Osteoblast (primary cell): ENCODE data around the gene PTCH2. TPM values are rescaled to one million over a fixed set of nuclear protein-coding genes. Genes with fewer than 3 reads are reported as not detected.

Source experiments
- DNase-seq: peaks from one replicate; pipeline ENCODE4 v3.0.0; 2011; ENCODE audit warnings: low spot score, mixed read lengths; ENCODE audit not compliant: insufficient read length; ENCODE audit errors: missing footprints
- H2AFZ ChIP-seq: 2 replicates; pipeline ENCODE4 v1.6.0; 2011; ENCODE audit warnings: mild to moderate bottlenecking, low read length
- H3K27ac ChIP-seq: 2 replicates; pipeline ENCODE4 v1.5.1; 2011; ENCODE audit warnings: mild to moderate bottlenecking, low read depth, low read length, moderate library complexity
- H3K27me3 ChIP-seq: 2 replicates; pipeline ENCODE4 v1.6.0; 2012; ENCODE audit warnings: mild to moderate bottlenecking, control low read depth, inconsistent platforms, low read length, moderate library complexity; ENCODE audit not compliant: insufficient read depth
- H3K36me3 ChIP-seq: 2 replicates; pipeline ENCODE4 v1.5.1; 2011; ENCODE audit warnings: mild to moderate bottlenecking, low read length, control low read depth, moderate library complexity; ENCODE audit not compliant: insufficient read depth
- H3K4me1 ChIP-seq: 2 replicates; pipeline ENCODE4 v1.5.1; 2011; ENCODE audit warnings: mild to moderate bottlenecking, low read length, control low read depth, moderate library complexity; ENCODE audit not compliant: insufficient read depth
- H3K4me2 ChIP-seq: 2 replicates; pipeline ENCODE4 v1.6.0; 2011; ENCODE audit warnings: mild to moderate bottlenecking, low read length; ENCODE audit not compliant: insufficient read depth
- H3K4me3 ChIP-seq: fragments of 200-600 bp; sonication (generic); 3 replicates; pipeline ENCODE4 v1.5.1; 2012; ENCODE audit warnings: mild to moderate bottlenecking, low read length, inconsistent platforms; ENCODE audit not compliant: insufficient read depth
- H3K79me2 ChIP-seq: 2 replicates; pipeline ENCODE4 v1.6.0; 2012; ENCODE audit warnings: mild to moderate bottlenecking, low read length, control low read depth, inconsistent platforms; ENCODE audit not compliant: insufficient read depth
- H3K9me3 ChIP-seq: 2 replicates; pipeline ENCODE4 v1.5.1; 2011; ENCODE audit warnings: low read depth, low read length, control low read depth
- H4K20me1 ChIP-seq: 2 replicates; pipeline ENCODE4 v1.6.0; 2012; ENCODE audit warnings: mild to moderate bottlenecking, low read length, control low read depth; ENCODE audit not compliant: insufficient read depth
- total RNA-seq: library from RNA; depleted of rRNA; stranded (reverse); fragments of >200 nt; gene quantifications from 2 replicates; pipeline ENCODE4 v1.2.3, GENCODE V29; 2012
- TF ChIP-seq, protein P1 (sequence below): IDR thresholded peaks from 2 replicates; pipeline ENCODE4 v1.5.1; 2011; ENCODE audit warnings: mild to moderate bottlenecking, low read depth, low read length, moderate library complexity; ENCODE audit errors: extremely low read depth

The PTCH2 gene
- total RNA-seq, 1 donor: 0.36 TPM

- Histone ChIP-seq H3K79me2 (no peaks in the 10 kb centered on the region), H3K36me3 (no peaks in the 10 kb centered on the region), H3K4me1 (peaks cover 5% of the 10 kb centered on the region), H2AFZ (no peak overlapping the region), H4K20me1 (no peaks in the 10 kb centered on the region), H3K27ac (no peak overlapping the region), H3K4me3 (no peak overlapping the region), H3K9me3 (no peaks in the 10 kb centered on the region), H3K4me2 (no peak overlapping the region), H3K27me3 (no peaks in the 10 kb centered on the region)
- TF ChIP-seq, protein P1, sequence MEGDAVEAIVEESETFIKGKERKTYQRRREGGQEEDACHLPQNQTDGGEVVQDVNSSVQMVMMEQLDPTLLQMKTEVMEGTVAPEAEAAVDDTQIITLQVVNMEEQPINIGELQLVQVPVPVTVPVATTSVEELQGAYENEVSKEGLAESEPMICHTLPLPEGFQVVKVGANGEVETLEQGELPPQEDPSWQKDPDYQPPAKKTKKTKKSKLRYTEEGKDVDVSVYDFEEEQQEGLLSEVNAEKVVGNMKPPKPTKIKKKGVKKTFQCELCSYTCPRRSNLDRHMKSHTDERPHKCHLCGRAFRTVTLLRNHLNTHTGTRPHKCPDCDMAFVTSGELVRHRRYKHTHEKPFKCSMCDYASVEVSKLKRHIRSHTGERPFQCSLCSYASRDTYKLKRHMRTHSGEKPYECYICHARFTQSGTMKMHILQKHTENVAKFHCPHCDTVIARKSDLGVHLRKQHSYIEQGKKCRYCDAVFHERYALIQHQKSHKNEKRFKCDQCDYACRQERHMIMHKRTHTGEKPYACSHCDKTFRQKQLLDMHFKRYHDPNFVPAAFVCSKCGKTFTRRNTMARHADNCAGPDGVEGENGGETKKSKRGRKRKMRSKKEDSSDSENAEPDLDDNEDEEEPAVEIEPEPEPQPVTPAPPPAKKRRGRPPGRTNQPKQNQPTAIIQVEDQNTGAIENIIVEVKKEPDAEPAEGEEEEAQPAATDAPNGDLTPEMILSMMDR: no peak
- peak; percentile 46 for DNase-seq
Measured at GRCh38 chr1:44792736-44793502, 50.1 kb downstream of the PTCH2 start.

GRCh38 chr1:44790968-44791801 lies 51.9 kb downstream of the PTCH2 start:
- no peak for DNase-seq
- H3K9me3 ChIP-seq: no peaks in the 10 kb centered on the region
- no peak overlapping the region for H2AFZ ChIP-seq
- no peaks in the 10 kb centered on the region for H3K79me2 ChIP-seq
- no peak overlapping the region for H3K27ac ChIP-seq
- H3K27me3 ChIP-seq: no peaks in the 10 kb centered on the region
- H3K4me2 ChIP-seq: no peak overlapping the region
- no peaks in the 10 kb centered on the region for H4K20me1 ChIP-seq
- no peaks in the 10 kb centered on the region for H3K36me3 ChIP-seq
- no peak overlapping the region for H3K4me3 ChIP-seq
- TF ChIP-seq, protein P1: no peak
- H3K4me1 ChIP-seq: peaks cover 7% of the 10 kb centered on the region

DNA sequence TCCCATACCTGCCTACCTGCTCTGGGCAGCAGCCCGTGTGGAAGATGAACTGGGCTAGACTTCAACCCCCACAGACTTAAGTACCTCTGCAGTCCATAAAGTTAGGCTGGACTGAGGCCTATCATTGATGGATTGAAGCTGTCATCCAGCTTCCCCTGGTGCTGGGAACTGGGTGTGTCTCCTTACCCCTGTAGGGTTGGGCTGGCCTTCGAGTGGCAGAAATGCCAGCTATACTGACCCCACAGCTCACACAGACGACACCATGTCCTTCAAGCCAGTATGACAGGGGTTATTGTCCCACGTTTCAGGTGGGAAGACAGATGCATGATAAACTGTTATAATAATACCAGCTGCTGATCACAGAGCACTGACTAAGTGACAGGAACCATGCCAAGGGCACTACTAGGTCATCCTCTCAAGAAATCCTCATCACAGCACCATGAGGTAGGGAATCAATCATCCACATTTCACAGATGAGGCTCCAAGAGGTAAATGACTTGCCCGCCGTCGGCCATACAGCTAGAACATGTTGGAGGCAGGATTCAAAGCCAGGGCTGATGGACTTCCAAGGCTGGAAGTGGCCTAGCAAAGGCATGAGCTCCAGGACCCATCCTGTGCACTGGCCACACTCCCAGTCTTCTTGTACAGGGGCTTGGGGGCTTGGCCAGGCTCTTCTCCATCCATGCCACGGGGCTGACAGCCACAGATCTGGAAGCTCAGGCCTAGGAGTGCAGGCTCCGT lies 54.8 kb downstream of the PTCH2 start, which contains the start of gene BEST4:
TSS of gene BEST4 (minus strand) at position 51 of the 741 bp plus-strand sequence. CDS start 465 bp downstream, outside the sequence.
- H3K4me1 ChIP-seq: peaks cover 18% of the 10 kb centered on the region
- H2AFZ ChIP-seq: no peak within 1 kb of the TSS
- TF ChIP-seq, protein P1: no peak
- peak; percentile 50 for DNase-seq
- no peaks in the 10 kb centered on the region for H3K79me2 ChIP-seq
- no peaks in the 10 kb centered on the region for H4K20me1 ChIP-seq
- no peaks in the 10 kb centered on the region for H3K27me3 ChIP-seq
- H3K9me3 ChIP-seq: no peaks in the 10 kb centered on the region
- H3K4me2 ChIP-seq: no peak within 1 kb of the TSS
- H3K36me3 ChIP-seq: no peaks in the 10 kb centered on the region
- no peak within 1 kb of the TSS for H3K4me3 ChIP-seq
- no peak within 1 kb of the TSS for H3K27ac ChIP-seq
